Endothelial cell (in vitro differentiated cells): ENCODE results near the gene SLC25A15. TPM values are rescaled to one million over a fixed set of nuclear protein-coding genes. Genes with fewer than 3 reads are reported as not detected.

Source experiments
- DNase-seq: peaks from one replicate; pipeline ENCODE4 v3.0.0; 2021; ENCODE audit warnings: low spot score
- H3K27ac Mint-ChIP-seq: one replicate; pipeline ENCODE4 v1.8.0; 2021; ENCODE audit warnings: mixed read lengths, inconsistent platforms; ENCODE audit not compliant: unreplicated experiment
- H3K27me3 Mint-ChIP-seq: one replicate; pipeline ENCODE4 v1.8.0; 2021; ENCODE audit warnings: mild to moderate bottlenecking, moderate library complexity, mixed read lengths, inconsistent platforms; ENCODE audit not compliant: unreplicated experiment
- H3K36me3 Mint-ChIP-seq: one replicate; pipeline ENCODE4 v1.8.0; 2021; ENCODE audit warnings: mild to moderate bottlenecking, low read depth, mixed read lengths, inconsistent platforms; ENCODE audit not compliant: unreplicated experiment
- H3K4me1 Mint-ChIP-seq: one replicate; pipeline ENCODE4 v1.8.0; 2021; ENCODE audit warnings: mild to moderate bottlenecking, mixed read lengths, inconsistent platforms; ENCODE audit not compliant: unreplicated experiment
- H3K4me3 Mint-ChIP-seq: one replicate; pipeline ENCODE4 v1.8.0; 2021; ENCODE audit warnings: mild to moderate bottlenecking, mixed read lengths, inconsistent platforms; ENCODE audit not compliant: unreplicated experiment
- H3K9me3 Mint-ChIP-seq: one replicate; pipeline ENCODE4 v1.8.0; 2021; ENCODE audit warnings: mixed read lengths, inconsistent platforms; ENCODE audit not compliant: unreplicated experiment
- total RNA-seq: library from RNA; stranded (reverse); fragmentation: NEBNext Ultra II Directional; extraction: Animal tissue kit (Norgen Biotek cat#: 25700); gene quantifications from one replicate; pipeline ENCODE4 v1.2.1, GENCODE V29; 2021; ENCODE audit not compliant: unreplicated experiment
- TF ChIP-seq, protein P1 (sequence below): fragments of 200-600 bp; sonication (generic); IDR thresholded peaks from one replicate; pipeline ENCODE4 v1.5.0; 2021; ENCODE audit warnings: antibody characterized with exemption; ENCODE audit not compliant: unreplicated experiment

Gene SLC25A15
- total RNA-seq, 1 donor from 2014 or later: 7.6 TPM

DNA sequence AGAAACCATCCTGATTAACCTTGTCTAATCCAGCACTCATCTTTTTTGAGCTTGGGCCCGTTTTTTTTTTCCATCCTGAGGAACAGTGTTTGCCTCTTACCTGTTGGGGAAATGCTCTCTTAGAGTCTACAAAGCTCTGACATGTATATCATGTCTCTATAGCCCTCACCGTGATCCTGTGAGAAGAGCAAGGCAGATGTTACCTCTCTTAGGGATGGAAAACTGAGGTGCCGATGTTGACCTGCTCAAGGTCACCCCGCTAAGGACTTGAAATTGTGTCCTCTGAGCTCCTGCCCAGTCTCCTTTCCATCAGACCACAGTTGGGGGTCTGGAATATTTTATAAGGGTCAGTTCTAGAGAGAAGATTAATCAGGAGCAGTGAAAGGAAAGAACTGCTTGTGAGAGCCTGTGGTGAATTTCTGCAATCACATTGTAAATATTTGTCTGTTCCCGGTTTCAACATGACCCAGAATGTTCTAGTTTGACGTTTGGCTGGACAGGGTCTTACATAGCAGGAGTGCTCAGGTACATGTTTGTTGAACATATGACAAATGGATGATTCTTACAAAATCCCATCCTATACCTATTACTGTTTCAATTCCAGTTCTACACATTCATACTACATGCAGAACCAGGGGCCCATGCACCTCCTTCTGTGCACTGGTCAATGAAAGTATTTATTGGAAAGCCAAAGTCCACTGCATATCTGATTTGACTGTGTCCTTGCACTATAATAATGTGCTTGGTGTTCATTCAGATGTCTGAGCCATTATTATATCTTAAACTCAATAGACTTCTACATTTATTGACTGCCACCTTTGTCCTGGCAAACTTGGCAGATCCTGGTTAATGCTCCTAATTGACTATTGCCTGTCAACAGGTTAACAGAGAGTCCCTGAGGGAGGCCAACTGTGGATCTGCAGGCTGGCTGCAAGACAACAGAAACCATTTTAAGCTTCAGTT, 12.1 kb downstream of the SLC25A15 start:
- Mint-ChIP-seq H3K36me3 (peaks cover 3% of the 10 kb centered on the region), H3K4me3 (no peak overlapping the region), H3K4me1 (no peaks in the 10 kb centered on the region), H3K27ac (no peak overlapping the region), H3K27me3 (peaks cover 3% of the 10 kb centered on the region), H3K9me3 (no peaks in the 10 kb centered on the region)
- TF ChIP-seq, protein P1, sequence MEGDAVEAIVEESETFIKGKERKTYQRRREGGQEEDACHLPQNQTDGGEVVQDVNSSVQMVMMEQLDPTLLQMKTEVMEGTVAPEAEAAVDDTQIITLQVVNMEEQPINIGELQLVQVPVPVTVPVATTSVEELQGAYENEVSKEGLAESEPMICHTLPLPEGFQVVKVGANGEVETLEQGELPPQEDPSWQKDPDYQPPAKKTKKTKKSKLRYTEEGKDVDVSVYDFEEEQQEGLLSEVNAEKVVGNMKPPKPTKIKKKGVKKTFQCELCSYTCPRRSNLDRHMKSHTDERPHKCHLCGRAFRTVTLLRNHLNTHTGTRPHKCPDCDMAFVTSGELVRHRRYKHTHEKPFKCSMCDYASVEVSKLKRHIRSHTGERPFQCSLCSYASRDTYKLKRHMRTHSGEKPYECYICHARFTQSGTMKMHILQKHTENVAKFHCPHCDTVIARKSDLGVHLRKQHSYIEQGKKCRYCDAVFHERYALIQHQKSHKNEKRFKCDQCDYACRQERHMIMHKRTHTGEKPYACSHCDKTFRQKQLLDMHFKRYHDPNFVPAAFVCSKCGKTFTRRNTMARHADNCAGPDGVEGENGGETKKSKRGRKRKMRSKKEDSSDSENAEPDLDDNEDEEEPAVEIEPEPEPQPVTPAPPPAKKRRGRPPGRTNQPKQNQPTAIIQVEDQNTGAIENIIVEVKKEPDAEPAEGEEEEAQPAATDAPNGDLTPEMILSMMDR: no peak
- no peak for DNase-seq

DNA sequence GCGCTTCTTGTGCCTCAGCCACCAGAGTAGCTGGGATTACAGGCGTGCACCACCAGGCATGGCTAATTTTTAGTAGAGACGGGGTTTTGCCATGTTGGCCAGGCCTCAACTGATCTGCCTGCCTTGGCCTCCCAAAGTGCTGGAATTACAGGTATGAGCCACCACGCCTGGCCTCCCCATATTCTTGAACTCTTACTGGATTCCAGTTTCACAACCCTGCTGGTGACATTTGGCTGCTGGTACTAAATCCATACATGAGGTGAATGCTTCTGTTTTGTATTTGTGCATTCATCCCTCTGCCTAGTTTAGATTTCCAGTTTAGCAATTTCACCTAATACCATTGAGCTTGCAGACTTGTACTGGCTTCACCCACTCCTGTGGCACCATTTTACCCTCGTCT, 13.9 kb downstream of the SLC25A15 start:
- DNase-seq: no peak
- Mint-ChIP-seq H3K9me3 (no peaks in the 10 kb centered on the region), H3K27me3 (peaks cover 3% of the 10 kb centered on the region), H3K4me3 (no peak overlapping the region), H3K36me3 (peaks cover 3% of the 10 kb centered on the region), H3K4me1 (no peaks in the 10 kb centered on the region), H3K27ac (no peak overlapping the region)
- TF ChIP-seq, protein P1: no peak

DNA sequence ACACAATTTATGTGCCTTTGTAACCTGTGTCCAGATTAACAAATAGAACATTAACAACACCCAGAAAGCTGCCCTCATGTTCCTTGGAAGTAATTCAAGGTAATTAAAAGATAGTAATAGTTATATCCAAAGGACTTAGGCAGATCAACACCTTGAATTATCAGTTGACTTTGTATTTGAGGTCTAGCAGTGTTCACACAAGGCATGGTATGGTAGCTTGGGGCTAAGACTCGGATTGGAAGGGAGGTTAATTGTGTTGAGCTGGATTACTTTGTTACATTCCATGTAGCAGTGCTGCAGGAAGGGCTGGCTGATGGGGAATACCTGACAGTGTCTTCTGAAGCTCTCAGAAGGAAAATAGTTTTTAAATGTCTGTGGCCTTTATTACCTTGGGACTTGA, 16.8 kb downstream of the SLC25A15 start:
- no peak overlapping the region for H3K27ac Mint-ChIP-seq
- peaks cover 3% of the 10 kb centered on the region for H3K27me3 Mint-ChIP-seq
- DNase-seq: no peak
- H3K36me3 Mint-ChIP-seq: peaks cover 8% of the 10 kb centered on the region
- TF ChIP-seq, protein P1: no peak
- no peak overlapping the region for H3K4me3 Mint-ChIP-seq
- H3K4me1 Mint-ChIP-seq: no peaks in the 10 kb centered on the region
- H3K9me3 Mint-ChIP-seq: no peaks in the 10 kb centered on the region

DNA sequence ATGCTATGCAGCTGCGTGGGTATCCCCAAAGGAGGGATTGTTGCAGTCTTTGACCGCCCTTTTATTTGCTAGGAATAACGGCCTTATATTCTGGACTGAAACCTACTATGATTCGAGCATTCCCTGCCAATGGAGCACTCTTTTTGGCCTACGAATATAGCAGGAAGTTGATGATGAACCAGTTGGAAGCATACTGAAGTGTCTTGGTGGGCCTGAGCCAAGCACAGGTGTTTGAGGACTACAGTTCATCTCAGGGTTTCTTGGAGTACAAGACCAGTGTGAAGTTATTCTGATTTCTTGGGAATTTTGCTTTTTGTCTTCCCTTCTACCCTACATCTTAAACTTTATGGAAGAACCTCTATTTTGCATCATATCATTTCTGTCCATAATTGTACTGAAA, 20.1 kb downstream of the SLC25A15 start:
- Mint-ChIP-seq H3K36me3 (peaks cover 8% of the 10 kb centered on the region), H3K9me3 (no peaks in the 10 kb centered on the region)
- TF ChIP-seq, protein P1: no peak

DNA sequence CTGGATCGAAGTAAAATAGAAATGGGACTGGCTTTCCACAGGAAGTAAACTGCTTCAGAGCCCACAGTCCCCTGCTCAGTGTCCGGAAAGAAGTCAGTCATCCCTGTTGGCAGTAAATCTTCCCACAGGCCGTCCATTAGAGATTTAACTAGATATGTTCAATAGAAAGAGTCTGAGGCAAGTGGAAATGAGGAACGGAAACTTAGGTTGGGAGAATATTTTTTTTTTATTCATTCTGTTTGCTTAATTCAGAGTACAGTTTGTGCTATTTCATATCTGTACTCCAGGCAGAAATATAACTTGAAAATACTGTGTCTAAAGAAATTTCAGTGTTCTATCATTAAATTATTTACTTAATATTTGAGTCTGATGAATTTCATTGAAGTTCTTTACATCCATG, 22.7 kb downstream of the SLC25A15 start:
- H3K36me3 Mint-ChIP-seq: peaks cover 4% of the 10 kb centered on the region
- H3K27ac Mint-ChIP-seq: no peak overlapping the region
- H3K9me3 Mint-ChIP-seq: no peaks in the 10 kb centered on the region
- H3K4me3 Mint-ChIP-seq: no peak overlapping the region
- H3K4me1 Mint-ChIP-seq: no peaks in the 10 kb centered on the region
- TF ChIP-seq, protein P1: no peak
- no peak for DNase-seq
- H3K27me3 Mint-ChIP-seq: no peaks in the 10 kb centered on the region

More for the DNA sequence above, 20.1 kb downstream of the SLC25A15 start:
- Mint-ChIP-seq H3K27ac (no peak overlapping the region), H3K27me3 (no peaks in the 10 kb centered on the region), H3K4me3 (no peak overlapping the region), H3K4me1 (no peaks in the 10 kb centered on the region)
- DNase-seq: no peak
